ENCODE data around the gene JAKMIP2.

GRCh38 chr5:147555176-147555575 lies 227.4 kb downstream of the JAKMIP2 start:
- TF ChIP-seq CTCF (IDR thresholded peaks at IDR 0.05 in 2 of 3, conservative IDR thresholded peaks at IDR 0.05 in 1 of 3; ENCODE audit: borderline replicate concordance in 1 of 3, insufficient read depth in 1 of 3, low read depth in 2 of 3, low read length in 2 of 3): no peak
- TF ChIP-seq POLR2A (IDR thresholded peaks at IDR 0.05; ENCODE audit: borderline replicate concordance, extremely low read depth, insufficient read depth, insufficient read length): no peak
- no peak for TF ChIP-seq ATF3 (IDR thresholded peaks at IDR 0.05)
- TF ChIP-seq EZH2 (IDR thresholded peaks at IDR 0.05): no peak

Data from HCT116 (cell line).